NCI-H1092 (cell line): ENCODE results near the gene C21orf58.
A peak's percentile ranks its signal among the peaks of the same experiment; 100 is the strongest.

Experiments
- DNase-seq: peaks from one replicate; lab custom pipeline; 2025; lab: John Stamatoyannopoulos, UW

The C21orf58 gene

GRCh38 chr21:46352913-46353312, 29.2 kb upstream of the C21orf58 start:
- DNase-seq, result no peak

- DNase-seq, result no peak
Observed at GRCh38 chr21:46352164-46352515, 28.5 kb upstream of the C21orf58 start.

- no peak for DNase-seq
Observed at GRCh38 chr21:46351476-46352163, 27.9 kb upstream of the C21orf58 start.

- no peak for DNase-seq
Observed at GRCh38 chr21:46350981-46351380, 27.3 kb upstream of the C21orf58 start.

- no peak for DNase-seq
Observed at GRCh38 chr21:46350571-46350970, 26.9 kb upstream of the C21orf58 start.

- DNase-seq, result no peak
Observed at GRCh38 chr21:46349134-46349760, 25.6 kb upstream of the C21orf58 start.

GRCh38 chr21:46347791-46348381, 24.2 kb upstream of the C21orf58 start:
- no peak for DNase-seq

- DNase-seq, result no peak
Observed at GRCh38 chr21:46347203-46347550, 23.5 kb upstream of the C21orf58 start.

- no peak for DNase-seq
Observed at GRCh38 chr21:46346296-46347202, 22.9 kb upstream of the C21orf58 start.

GRCh38 chr21:46345861-46346260, 22.2 kb upstream of the C21orf58 start:
- DNase-seq, result no peak

- no peak for DNase-seq
Observed at GRCh38 chr21:46344219-46344915, 20.7 kb upstream of the C21orf58 start.

GRCh38 chr21:46340998-46341397, 17.3 kb upstream of the C21orf58 start:
- DNase-seq, result no peak

- DNase-seq, result no peak
Observed at GRCh38 chr21:46336603-46337002, 12.9 kb upstream of the C21orf58 start.

- no peak for DNase-seq
Observed at GRCh38 chr21:46334351-46335140, 10.9 kb upstream of the C21orf58 start.

GRCh38 chr21:46329796-46330195, 6.1 kb upstream of the C21orf58 start:
- no peak for DNase-seq

- no peak for DNase-seq
Observed at GRCh38 chr21:46328151-46328550, 4.5 kb upstream of the C21orf58 start.

GRCh38 chr21:46327711-46328110, 4.0 kb upstream of the C21orf58 start:
- no peak for DNase-seq

- no peak for DNase-seq
Observed at GRCh38 chr21:46326110-46326703, 2.5 kb upstream of the C21orf58 start.

- DNase-seq, result peak; percentile 42
Observed at GRCh38 chr21:46325073-46325912, 1.6 kb upstream of the C21orf58 start.
